Common myeloid progenitor, CD34-positive (primary cell): ENCODE data around the gene INPP5J.

Experiments used
- CTCF ChIA-PET: fragments of 350-600 bp; sonication (Branson Sonifier 250); formaldehyde crosslinking; loops from one replicate; lab custom pipeline; 2021; ENCODE audit warnings: antibody characterized with exemption; lab: Charles Lee
- POLR2A ChIA-PET: fragments of 350-600 bp; sonication (Branson Sonifier 250); formaldehyde crosslinking; loops from one replicate; lab custom pipeline; 2021; ENCODE audit warnings: antibody characterized with exemption; lab: Charles Lee
- DNase-seq, 3 donors: peaks; one replicate each; pipeline versions ENCODE4 v3.0.0 to v3.0.0-alpha.2; 2013
- H3K27ac ChIP-seq, 2 experiments: 1 replicate in 1 of 2; 2 replicates in 1 of 2; pipeline ENCODE4 v1.7.0; 2013; ENCODE audit warnings: inconsistent platforms in 2 of 2, low read length in 2 of 2, mild to moderate bottlenecking in 2 of 2, low read depth in 1 of 2, moderate library complexity in 1 of 2; ENCODE audit not compliant: severe bottlenecking in 2 of 2, insufficient read depth in 1 of 2, poor library complexity in 1 of 2
- H3K27me3 ChIP-seq, 5 experiments: replicated peaks in 2 of 5; 1 replicate in 3 of 5; 2 replicates in 2 of 5; pipeline versions ENCODE4 v1.6.1 to v1.7.0; 2013; ENCODE audit warnings: low read length in 4 of 5, mild to moderate bottlenecking in 2 of 5, moderate library complexity in 2 of 5, inconsistent platforms in 1 of 5; ENCODE audit not compliant: insufficient read depth in 5 of 5, control insufficient read depth in 4 of 5
- H3K36me3 ChIP-seq, 4 experiments: 1 replicate in 2 of 4; 2 replicates in 2 of 4; pipeline versions ENCODE4 v1.6.1 to v1.7.0; 2013; ENCODE audit warnings: low read length in 3 of 4, control low read depth in 1 of 4, mild to moderate bottlenecking in 1 of 4; ENCODE audit not compliant: control insufficient read depth in 4 of 4, insufficient read depth in 4 of 4
- H3K4me1 ChIP-seq, 4 experiments: 1 replicate in 3 of 4; 2 replicates in 1 of 4; pipeline versions ENCODE4 v1.6.1 to v1.7.1; 2013; ENCODE audit warnings: low read length in 3 of 4, mild to moderate bottlenecking in 3 of 4, control low read depth in 1 of 4, inconsistent platforms in 1 of 4, moderate library complexity in 1 of 4; ENCODE audit not compliant: control insufficient read depth in 4 of 4, insufficient read depth in 4 of 4; ENCODE audit errors: control extremely low read depth in 1 of 4
- H3K4me3 ChIP-seq, 7 experiments: 1 replicate in 4 of 7; 2 replicates in 3 of 7; pipeline versions ENCODE4 v1.5.1 to v1.7.0; 2013; ENCODE audit warnings: mild to moderate bottlenecking in 7 of 7, low read length in 6 of 7, moderate library complexity in 6 of 7, inconsistent platforms in 2 of 7, low read depth in 2 of 7, control low read depth in 1 of 7; ENCODE audit not compliant: insufficient read depth in 4 of 7, control insufficient read depth in 1 of 7; ENCODE audit errors: extremely low read depth in 1 of 7
- H3K9me3 ChIP-seq, 5 experiments: 1 replicate in 4 of 5; 2 replicates in 1 of 5; pipeline versions ENCODE4 v1.6.1 to v1.7.1; 2013; ENCODE audit warnings: low read length in 4 of 5, mild to moderate bottlenecking in 2 of 5, inconsistent platforms in 1 of 5, low read depth in 1 of 5, moderate library complexity in 1 of 5; ENCODE audit not compliant: control insufficient read depth in 4 of 5, insufficient read depth in 2 of 5; ENCODE audit errors: control extremely low read depth in 1 of 5
- WGBS: methylation state at CpG from one replicate; pipeline ENCODE4 v1.1.5; 2013; ENCODE audit not compliant: insufficient coverage; 5-methylcytosine and 5-hydroxymethylcytosine counted together

INPP5J gene

DNA sequence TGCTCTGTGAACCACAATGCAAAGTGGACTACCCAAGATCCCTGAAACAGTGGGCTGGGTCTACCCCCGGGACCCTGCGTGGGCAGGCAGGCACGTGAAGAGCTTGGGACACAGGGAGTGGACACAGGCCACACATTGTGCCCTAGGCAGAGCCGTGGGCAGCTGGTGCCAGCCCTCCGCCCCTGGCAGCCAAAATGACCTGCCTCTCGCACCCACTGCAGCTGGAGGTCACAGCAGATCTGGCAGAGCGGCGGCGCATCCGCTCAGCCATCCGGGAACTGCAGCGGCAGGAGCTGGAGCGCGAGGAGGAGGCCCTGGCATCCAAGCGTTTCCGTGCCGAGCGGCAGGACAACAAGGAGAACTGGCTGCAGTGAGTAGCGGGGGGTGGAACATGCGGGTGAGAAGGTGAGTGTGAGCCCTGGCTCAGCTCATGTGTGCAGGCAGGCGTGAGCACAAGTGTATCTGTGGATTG, 35.0 kb upstream of the INPP5J start:
- no peaks in the 10 kb centered on the region for H3K9me3 ChIP-seq
- H3K4me3 ChIP-seq = no peak overlapping the region
- H3K27ac ChIP-seq = no peak overlapping the region
- DNase-seq = no peak
- H3K4me1 ChIP-seq = peaks cover 0 to 34% (median 27%) of the 10 kb centered on the region in 4 experiments
- WGBS = 97% methylated on average over 21 of the region's 21 CpGs
- ChIA-PET CTCF (interaction anchor here (0.7 to 2.0 kb wide), 10 partner anchors 8 to 247 kb away, joined by 3 to 8 read pairs (median 4); no protein-coding TSS in a partner anchor), POLR2A (no interaction called here)
- H3K27me3 ChIP-seq = no peaks in the 10 kb centered on the region
- peaks cover 0 to 33% (median 21%) of the 10 kb centered on the region in 4 experiments for H3K36me3 ChIP-seq

DNA sequence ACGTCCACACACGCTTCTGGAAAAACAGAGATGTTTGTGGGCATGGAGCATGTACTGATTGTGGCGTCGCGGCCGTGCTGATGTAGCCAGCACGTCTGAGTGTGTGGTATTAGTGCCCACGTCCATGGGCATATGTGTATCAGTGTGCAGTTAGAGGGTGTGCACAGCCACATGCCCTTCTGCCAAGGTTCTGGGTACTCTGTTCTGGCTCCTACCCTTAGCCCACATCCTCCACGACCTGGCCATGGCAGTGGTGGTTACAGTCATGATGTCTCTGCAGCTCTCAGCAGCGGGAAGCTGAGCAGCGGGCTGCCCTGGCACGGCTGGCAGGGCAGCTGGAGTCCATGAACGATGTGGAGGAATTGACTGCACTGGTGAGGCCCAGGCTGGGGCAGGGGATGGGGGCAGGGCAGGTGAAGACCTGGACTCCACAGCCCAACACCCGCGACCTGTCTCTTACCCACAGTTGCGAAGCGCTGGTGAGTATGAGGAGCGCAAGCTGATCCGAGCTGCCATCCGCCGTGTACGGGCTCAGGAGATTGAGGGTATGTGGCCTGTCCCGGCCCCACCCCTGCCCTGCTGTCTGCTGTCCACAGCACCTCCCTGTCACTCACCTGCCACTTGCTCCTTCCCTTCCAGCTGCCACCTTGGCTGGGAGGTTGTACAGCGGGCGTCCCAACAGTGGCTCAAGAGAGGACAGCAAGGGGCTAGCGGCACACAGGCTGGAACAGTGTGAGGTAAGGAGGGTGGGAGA, 34.4 kb upstream of the INPP5J start:
- ChIA-PET CTCF (interaction anchor here (0.8 to 2.0 kb wide), 10 partner anchors 7 to 247 kb away, joined by 3 to 8 read pairs (median 4); no protein-coding TSS in a partner anchor), POLR2A (no interaction called here)
- DNase-seq = no peak
- Histone ChIP-seq H3K4me1 (peaks cover 0 to 28% (median 20%) of the 10 kb centered on the region in 4 experiments), H3K27me3 (no peaks in the 10 kb centered on the region), H3K9me3 (no peaks in the 10 kb centered on the region), H3K36me3 (peaks cover 0 to 33% (median 21%) of the 10 kb centered on the region in 4 experiments), H3K4me3 (no peak overlapping the region), H3K27ac (no peak overlapping the region)
- 97% methylated on average over 23 of the region's 26 CpGs for WGBS

DNA sequence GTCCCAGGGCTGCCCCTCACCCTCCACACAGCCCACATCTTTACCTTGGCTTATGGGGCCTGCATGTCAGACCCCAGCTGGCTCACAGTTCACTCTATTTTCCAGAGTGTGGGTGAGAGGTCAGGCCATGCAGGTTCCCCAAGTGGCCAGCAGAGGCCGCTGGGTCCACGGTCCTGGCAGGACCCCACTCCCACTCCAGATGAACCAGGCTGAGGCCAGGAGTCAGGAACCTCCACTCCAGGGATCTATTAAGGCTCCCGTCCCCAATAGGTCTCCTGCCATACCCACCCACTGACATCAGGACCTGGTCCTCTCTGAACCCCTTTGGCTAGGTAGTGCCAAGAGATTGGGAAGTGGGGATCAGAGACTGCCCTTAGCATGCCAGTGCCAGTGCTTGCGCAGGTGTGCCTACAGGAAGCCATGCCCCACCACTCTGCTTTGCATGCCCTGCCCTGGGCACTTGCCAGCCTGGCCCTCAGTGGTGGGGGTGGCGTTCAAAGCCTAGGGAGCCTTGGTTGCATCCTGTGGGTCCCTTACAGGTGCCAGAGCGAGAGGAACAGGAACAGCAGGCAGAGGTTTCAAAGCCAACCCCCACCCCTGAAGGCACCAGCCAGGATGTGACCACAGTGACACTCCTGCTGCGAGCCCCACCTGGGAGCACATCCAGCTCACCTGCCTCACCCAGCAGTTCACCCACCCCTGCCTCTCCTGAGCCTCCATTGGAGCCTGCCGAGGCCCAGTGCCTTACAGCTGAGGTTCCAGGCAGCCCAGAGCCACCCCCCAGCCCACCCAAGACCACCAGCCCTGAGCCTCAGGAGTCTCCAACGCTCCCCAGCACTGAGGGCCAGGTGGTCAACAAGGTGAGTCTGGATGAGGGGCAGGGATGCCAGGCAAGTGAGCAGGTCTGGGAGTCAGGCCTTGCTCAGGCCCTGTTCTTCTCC, 33.3 kb upstream of the INPP5J start:
- WGBS = 78% methylated on average over 6 of the region's 9 CpGs
- ChIA-PET POLR2A (no interaction called here), CTCF (interaction anchor here (1.0 to 1.9 kb wide), 9 partner anchors 13 to 183 kb away, joined by 3 to 6 read pairs (median 4); no protein-coding TSS in a partner anchor)
- Histone ChIP-seq H3K27me3 (no peaks in the 10 kb centered on the region), H3K4me3 (no peak overlapping the region), H3K4me1 (peaks cover 0 to 18% (median 10%) of the 10 kb centered on the region in 4 experiments), H3K27ac (no peak overlapping the region), H3K9me3 (no peaks in the 10 kb centered on the region), H3K36me3 (peaks cover 0 to 35% (median 21%) of the 10 kb centered on the region in 4 experiments)
- peak in 2 of 3 donors; percentile 44 to 53 for DNase-seq

- peaks cover 0 to 42% (median 26%) of the 10 kb centered on the region in 4 experiments for H3K36me3 ChIP-seq
- ChIA-PET CTCF (interaction anchor here (1.0 to 1.9 kb wide), 4 partner anchors 12 to 182 kb away, joined by 3 to 6 read pairs (median 4); no protein-coding TSS in a partner anchor), POLR2A (no interaction called here)
- peaks cover 0 to 9% (median 7%) of the 10 kb centered on the region in 4 experiments for H3K4me1 ChIP-seq
- no peaks in the 10 kb centered on the region for H3K9me3 ChIP-seq
- 96% methylated on average over 11 of the region's 15 CpGs for WGBS
- H3K27ac ChIP-seq = no peak overlapping the region
- H3K4me3 ChIP-seq = no peak overlapping the region
- no peaks in the 10 kb centered on the region for H3K27me3 ChIP-seq
- no peak for DNase-seq
Observed at GRCh38 chr22:31090217-31091085, 32.3 kb upstream of the INPP5J start.

- CTCF ChIA-PET = interaction anchor here (1.2 to 1.8 kb wide), 7 partner anchors 8 to 201 kb away, joined by 3 to 9 read pairs (median 4); partner anchors contain the start of genes PIK3IP1 and SMTN
- 97% methylated on average over 27 of the region's 29 CpGs for WGBS
- no peak overlapping the region for H3K4me3 ChIP-seq
- H3K27me3 ChIP-seq = no peaks in the 10 kb centered on the region
- POLR2A ChIA-PET = no interaction called here
- H3K4me1 ChIP-seq = peaks cover 0 to 4% (median 2%) of the 10 kb centered on the region in 4 experiments
- H3K36me3 ChIP-seq = peaks cover 0 to 48% (median 27%) of the 10 kb centered on the region in 4 experiments
- DNase-seq = no peak
- no peak overlapping the region for H3K27ac ChIP-seq
- H3K9me3 ChIP-seq = no peaks in the 10 kb centered on the region
Observed at GRCh38 chr22:31091106-31091975, 31.4 kb upstream of the INPP5J start.
